K562 (cell line): ENCODE results near the gene PRIM1. TPM values are rescaled to one million over a fixed set of nuclear protein-coding genes. Genes with fewer than 3 reads are reported as not detected.

Experiments
- CREB1 ChIP-seq, 2 experiments: sonication (generic) in 1 of 2; formaldehyde crosslinking in 1 of 2; IDR thresholded peaks; 2 replicates each; pipeline versions ENCODE4 v1.6.1 to v1.8.0; 2012 to 2022; ENCODE audit warnings: inconsistent platforms in 1 of 2, mild to moderate bottlenecking in 1 of 2, missing genetic modification reagents in 1 of 2, moderate library complexity in 1 of 2
- NCOA1 ChIP-seq: fragments of 450-650 bp; IDR thresholded peaks from 2 replicates; pipeline ENCODE4 v1.6.1; 2016; ENCODE audit warnings: low read depth
- PHTF2 ChIP-seq: fragments of 250-450 bp; sonication (Bioruptor Pico); IDR thresholded peaks from 2 replicates; pipeline ENCODE4 v1.5.0; 2021; ENCODE audit warnings: mild to moderate bottlenecking
- SAFB ChIP-seq: fragments of 200-400 bp; formaldehyde crosslinking; IDR thresholded peaks from 2 replicates; pipeline ENCODE4 v1.6.1; 2017; ENCODE audit warnings: low read depth, low read length, borderline replicate concordance
- SMARCA5 ChIP-seq: fragments of 450-650 bp; IDR thresholded peaks from 2 replicates; pipeline ENCODE4 v1.6.1; 2016
- YBX1 ChIP-seq: fragments of 450-650 bp; IDR thresholded peaks from 2 replicates; pipeline ENCODE4 v1.7.1; 2016; ENCODE audit warnings: mild to moderate bottlenecking
- ZNF146 ChIP-seq: IDR thresholded peaks from one replicate; pipeline ENCODE4 v1.6.1; 2018; ENCODE audit warnings: missing compliant biosample characterization; ENCODE audit not compliant: unreplicated experiment
- ZNF592 ChIP-seq: fragments of 450-650 bp; IDR thresholded peaks from 2 replicates; pipeline ENCODE4 v1.6.1; 2017; ENCODE audit warnings: antibody characterized with exemption, mild to moderate bottlenecking
- polyA plus RNA-seq, 8 experiments: library from polyadenylated mRNA; depleted of rRNA in 4 of 8; stranded (reverse) in 5 of 8; unstranded in 3 of 8; fragments of >200 nt; fragmentation: Nextera tagmentation in 2 of 8; fragmentation: Illumina TruSeq in 1 of 8; extraction: Ambion mirVana in 2 of 8; extraction: Trizol in 1 of 8; gene quantifications; 2 replicates each; pipeline versions ENCODE4 v1.2.1 to v1.2.3, GENCODE V29; 2011 to 2014; ENCODE audit warnings: inconsistent platforms in 1 of 8, missing spikeins in 1 of 8
- total RNA-seq, 7 experiments: library from RNA; depleted of rRNA in 6 of 7; stranded (reverse); fragments of >200 nt in 6 of 7; fragmentation: Illumina TruSeq in 2 of 7; extraction: Trizol in 2 of 7; gene quantifications; 2 replicates each; pipeline versions ENCODE4 v1.2.1 to v1.2.3, GENCODE V29; 2011 to 2021; ENCODE audit warnings: low replicate concordance in 1 of 7
- TF ChIP-seq, protein P1 (sequence below), 2 experiments: fragments of 450-650 bp; IDR thresholded peaks; 2 replicates each; pipeline ENCODE4 v1.6.1; 2016; ENCODE audit warnings: mild to moderate bottlenecking in 2 of 2, borderline replicate concordance in 1 of 2, low read depth in 1 of 2, moderate library complexity in 1 of 2
- TF ChIP-seq, protein P2 (sequence below): fragments of 250-450 bp; sonication (Bioruptor Pico); IDR thresholded peaks from 2 replicates; pipeline ENCODE4 v1.5.0; 2021; ENCODE audit warnings: mild to moderate bottlenecking, moderate library complexity

PRIM1 gene
- total and polyA plus RNA-seq, 9 of the 15 experiments (the other 6 are each of a cell fraction or from before 2014, with no cell fraction given), result 67.2 to 179 (median 140) TPM

- TF ChIP-seq, protein P1, sequence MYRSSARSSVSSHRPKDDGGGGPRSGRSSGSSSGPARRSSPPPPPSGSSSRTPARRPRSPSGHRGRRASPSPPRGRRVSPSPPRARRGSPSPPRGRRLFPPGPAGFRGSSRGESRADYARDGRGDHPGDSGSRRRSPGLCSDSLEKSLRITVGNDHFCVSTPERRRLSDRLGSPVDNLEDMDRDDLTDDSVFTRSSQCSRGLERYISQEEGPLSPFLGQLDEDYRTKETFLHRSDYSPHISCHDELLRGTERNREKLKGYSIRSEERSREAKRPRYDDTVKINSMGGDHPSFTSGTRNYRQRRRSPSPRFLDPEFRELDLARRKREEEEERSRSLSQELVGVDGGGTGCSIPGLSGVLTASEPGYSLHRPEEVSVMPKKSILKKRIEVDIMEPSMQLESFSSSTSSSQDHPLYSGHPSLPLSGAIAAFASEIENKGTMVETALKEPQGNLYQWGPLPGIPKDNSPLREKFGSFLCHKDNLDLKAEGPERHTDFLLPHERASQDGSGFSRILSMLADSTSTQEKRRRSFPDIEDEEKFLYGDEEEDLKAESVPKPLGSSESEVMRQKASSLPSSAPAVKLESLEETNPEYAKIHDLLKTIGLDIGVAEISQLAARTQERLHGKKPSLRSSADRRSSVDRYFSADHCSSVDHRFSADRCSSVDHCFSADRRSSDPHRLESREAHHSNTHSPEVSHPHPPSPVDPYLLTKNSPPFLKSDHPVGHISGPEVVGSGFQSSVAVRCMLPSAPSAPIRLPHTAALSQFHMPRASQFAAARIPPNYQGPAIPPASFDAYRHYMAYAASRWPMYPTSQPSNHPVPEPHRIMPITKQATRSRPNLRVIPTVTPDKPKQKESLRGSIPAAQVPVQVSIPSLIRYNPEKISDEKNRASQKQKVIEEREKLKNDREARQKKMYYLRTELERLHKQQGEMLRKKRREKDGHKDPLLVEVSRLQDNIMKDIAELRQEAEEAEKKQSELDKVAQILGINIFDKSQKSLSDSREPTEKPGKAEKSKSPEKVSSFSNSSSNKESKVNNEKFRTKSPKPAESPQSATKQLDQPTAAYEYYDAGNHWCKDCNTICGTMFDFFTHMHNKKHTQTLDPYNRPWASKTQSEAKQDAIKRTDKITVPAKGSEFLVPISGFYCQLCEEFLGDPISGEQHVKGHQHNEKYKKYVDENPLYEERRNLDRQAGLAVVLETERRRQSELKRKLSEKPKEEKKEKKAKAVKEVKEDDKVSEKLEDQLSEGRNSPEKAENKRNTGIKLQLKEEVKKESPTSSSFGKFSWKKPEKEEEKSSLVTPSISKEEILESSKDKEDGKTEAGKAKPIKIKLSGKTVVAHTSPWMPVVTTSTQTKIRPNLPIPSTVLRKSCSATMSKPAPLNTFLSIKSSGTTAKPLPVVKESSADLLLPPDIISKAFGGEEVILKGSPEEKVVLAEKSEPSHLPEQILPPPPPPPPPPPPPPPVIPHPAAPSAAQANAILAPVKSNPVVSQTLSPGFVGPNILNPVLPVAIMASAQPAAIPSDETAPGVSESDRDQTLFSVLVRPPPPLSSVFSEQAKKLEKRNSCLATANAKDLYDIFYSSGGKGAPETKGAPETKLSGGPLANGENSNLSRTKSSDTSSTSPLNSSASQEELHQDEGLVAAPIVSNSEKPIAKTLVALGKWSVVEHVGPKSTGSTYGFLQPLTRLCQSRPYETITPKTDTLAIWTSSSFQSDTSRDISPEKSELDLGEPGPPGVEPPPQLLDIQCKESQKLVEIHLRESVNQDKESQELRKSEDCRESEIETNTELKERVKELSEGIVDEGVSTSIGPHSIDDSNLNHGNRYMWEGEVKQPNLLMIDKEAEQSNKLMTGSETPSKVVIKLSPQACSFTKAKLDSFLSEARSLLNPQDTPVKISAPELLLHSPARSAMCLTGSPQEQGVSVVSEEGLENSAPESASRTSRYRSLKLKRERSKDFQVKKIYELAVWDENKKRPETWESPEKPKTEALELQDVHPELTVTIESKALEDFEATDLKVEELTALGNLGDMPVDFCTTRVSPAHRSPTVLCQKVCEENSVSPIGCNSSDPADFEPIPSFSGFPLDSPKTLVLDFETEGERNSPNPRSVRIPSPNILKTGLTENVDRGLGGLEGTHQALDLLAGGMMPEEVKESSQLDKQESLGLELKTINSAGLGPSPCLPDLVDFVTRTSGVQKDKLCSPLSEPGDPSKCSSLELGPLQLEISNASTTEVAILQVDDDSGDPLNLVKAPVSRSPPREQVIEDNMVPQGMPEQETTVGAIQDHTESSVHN (IDR thresholded peaks at IDR 0.05; ENCODE audit: borderline replicate concordance in 1 of 2, low read depth in 1 of 2), result no peak
- TF ChIP-seq CREB1 (IDR thresholded peaks at IDR 0.05), result peak; percentile 21
- TF ChIP-seq CREB1 (CRISPR knock-in tag; IDR thresholded peaks at IDR 0.05), result no peak; the same call in 1 of the 2 replicates
- TF ChIP-seq NCOA1, result no peak
- TF ChIP-seq ZNF592, result peak; percentile 75
- no peak for TF ChIP-seq ZNF146 (CRISPR knock-in tag)
- TF ChIP-seq, protein P2, sequence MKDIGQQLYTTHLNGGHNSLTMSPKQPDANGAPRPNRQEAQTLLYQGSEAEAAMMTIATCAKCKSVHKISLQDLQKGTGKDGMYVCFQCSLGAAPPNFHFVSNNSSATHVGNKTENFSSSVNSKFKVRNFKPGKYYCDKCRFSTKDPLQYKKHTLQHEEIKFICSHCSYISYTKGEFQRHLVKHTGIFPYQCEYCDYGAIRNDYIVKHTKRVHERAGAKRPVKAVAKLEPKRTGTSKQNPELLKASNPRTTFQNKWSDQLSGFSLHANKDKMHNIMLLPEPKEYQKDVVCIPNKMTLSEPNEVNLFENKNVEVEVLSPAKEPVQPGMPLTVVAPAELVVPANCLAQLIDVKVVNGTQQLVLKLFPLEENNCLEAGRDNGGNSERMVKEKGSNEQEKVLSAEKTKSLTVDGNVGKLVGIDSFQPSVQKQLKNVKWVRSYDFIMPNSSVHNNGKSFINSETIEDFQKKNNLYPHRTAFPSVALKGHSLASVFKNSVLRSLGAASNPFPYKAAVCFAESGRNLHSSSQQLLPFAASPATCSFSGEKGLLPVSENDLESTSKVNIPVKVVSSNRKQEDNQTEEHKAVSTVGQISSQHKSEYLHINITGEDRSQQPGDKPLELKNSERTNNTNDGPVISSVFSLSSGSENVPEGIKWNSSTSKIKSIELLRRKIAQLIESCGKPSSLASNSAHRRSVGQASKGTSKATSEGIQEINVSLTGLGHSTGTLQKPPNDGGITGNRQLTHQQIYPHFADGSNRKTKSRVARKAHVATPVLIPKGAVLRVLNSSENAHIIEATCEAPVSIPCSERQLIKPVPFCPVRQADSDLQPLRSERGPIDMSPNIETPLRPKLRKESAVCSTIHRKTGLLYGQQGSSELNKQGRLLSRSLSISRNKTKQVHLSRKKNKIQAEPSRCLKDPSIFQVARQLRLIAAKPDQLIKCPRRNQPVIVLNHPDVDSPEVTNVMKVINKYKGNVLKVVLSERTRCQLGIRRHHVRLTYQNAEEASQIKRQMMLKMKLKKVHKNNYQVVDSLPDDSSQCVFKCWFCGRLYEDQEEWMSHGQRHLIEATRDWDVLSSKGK (CRISPR knock-in tag), result no peak
- no peak for TF ChIP-seq SAFB
- no peak for TF ChIP-seq PHTF2 (CRISPR knock-in tag)
- no peak for TF ChIP-seq YBX1
- TF ChIP-seq SMARCA5, result no peak
Measured at GRCh38 chr12:56751712-56752598, at the start of gene PRIM1 (continued).
